GM20431 (cell line): ENCODE data around the gene DRD4.
"Not testable (repeated sequence)": the region's sequence is repeated elsewhere in the genome, so short reads cannot be mapped to it uniquely, and the experiment has no call there.

Experiments
- in situ Hi-C: fragments of 300-500 bp; cut with MseI, MboI; formaldehyde crosslinking; loops from one replicate; pipeline ENCODE4 v1.15.0; 2020; ENCODE audit warnings: low sequenced_read_pairs; ENCODE audit not compliant: unreplicated experiment

Gene DRD4

GRCh38 chr11:665062-665703, 28.1 kb downstream of the DRD4 start:
- in situ Hi-C loops, result no loop called here

- in situ Hi-C loops, result no loop called here
Observed at GRCh38 chr11:665704-666281, 28.7 kb downstream of the DRD4 start.

GRCh38 chr11:673866-674265, 36.8 kb downstream of the DRD4 start:
- in situ Hi-C loops, result no loop called here

- in situ Hi-C loops, result no loop called here
Observed at GRCh38 chr11:674406-674805, 37.3 kb downstream of the DRD4 start.

GRCh38 chr11:678297-678696, 41.2 kb downstream of the DRD4 start:
- in situ Hi-C loops, result no loop called here

GRCh38 chr11:679271-680207, 42.5 kb downstream of the DRD4 start:
- in situ Hi-C loops, result no loop called here

GRCh38 chr11:680476-680875, 43.4 kb downstream of the DRD4 start:
- in situ Hi-C loops, result no loop called here

GRCh38 chr11:680970-681369, 43.9 kb downstream of the DRD4 start:
- in situ Hi-C loops, result no loop called here

- in situ Hi-C loops, result no loop called here
Observed at GRCh38 chr11:686451-687243, 49.6 kb downstream of the DRD4 start.

- in situ Hi-C loops, result no loop called here
Observed at GRCh38 chr11:687751-688150, 50.7 kb downstream of the DRD4 start.

- in situ Hi-C loops, result no loop called here
Observed at GRCh38 chr11:688681-689080, 51.6 kb downstream of the DRD4 start.

- in situ Hi-C loops, result no loop called here
Observed at GRCh38 chr11:689625-690024, 52.6 kb downstream of the DRD4 start.

GRCh38 chr11:690244-690643, 53.2 kb downstream of the DRD4 start:
- in situ Hi-C loops, result not testable (repeated sequence)
